ENCODE data around the gene TRIO.

Gene TRIO

DNA sequence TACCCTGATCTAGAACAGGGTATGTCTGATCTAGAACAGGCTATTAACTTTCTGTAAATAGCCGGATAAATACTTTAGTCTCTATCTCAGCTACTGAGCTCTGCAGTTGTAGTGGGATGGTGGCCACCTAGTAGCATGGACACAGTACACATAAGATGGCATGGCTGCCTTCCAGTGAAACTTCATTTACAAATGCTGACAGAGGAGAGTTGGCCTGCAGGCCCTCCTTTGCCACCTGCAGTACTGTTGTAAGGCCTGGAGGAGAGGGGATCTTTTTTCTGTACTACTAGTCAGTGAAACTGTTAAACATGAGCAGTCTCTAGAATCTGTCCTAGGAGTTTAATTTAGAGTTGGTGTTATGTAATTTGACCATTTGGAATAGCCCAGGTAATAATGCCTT is 86.0 kb downstream of the TRIO start:
- no peak for DNase-seq

DNA sequence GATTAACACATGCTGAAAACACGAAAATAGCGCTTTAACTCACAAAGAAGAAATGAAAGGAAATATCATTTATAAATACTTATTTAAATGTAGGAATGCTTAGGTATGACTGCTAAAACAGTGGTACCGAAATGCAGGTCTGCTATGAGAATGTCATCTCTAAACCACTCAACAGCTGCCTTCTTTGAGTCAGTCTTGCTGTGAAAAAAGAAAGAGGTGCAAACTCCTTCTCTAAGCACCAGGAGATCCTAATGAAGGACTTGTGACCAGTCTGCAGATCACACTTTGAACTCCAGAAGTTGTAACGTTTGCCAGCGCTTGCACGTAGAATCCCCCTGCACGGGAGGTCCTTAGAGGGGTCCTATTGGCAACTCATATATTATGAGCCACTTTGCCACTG is 86.6 kb downstream of the TRIO start:
- no peak for DNase-seq

DNA sequence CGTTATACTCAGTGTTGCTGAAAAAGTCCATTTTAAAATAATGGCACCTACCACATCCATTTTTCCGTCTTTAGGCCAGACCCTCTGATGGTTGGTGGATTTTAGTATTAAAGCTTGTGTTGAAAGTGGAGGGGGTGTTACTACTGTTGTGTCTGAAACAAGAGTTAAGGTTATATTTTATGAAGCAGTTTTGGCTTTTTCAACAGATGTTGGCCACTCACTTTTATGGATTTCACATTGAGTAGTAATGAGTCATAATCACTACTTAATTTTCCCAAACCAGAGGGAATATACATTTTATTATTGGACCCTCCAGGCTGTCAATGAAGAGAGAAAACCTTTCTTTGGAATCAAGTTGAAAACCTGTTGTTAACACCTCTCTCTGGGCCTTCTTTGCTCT is 88.0 kb downstream of the TRIO start:
- DNase-seq = no peak

DNA sequence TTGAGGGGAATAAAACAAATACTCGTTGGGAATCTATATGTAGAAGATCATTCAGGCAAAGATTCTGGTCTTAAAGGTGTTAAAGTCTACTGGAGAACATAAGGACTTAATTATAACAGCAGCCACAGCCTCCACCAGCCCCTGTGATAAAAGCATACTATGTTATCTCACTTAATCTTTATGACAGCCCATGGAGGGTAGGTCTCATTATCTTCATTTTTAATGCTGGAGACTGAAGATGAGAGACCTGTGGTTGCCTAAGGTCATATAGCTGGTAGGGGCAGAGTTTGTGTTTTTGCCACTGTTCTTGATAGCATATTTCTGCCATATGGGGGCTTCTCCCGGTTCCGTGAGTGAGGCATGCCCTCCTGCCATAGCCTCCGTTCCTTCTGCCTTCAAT is 88.7 kb downstream of the TRIO start:
- no peak for DNase-seq

DNA sequence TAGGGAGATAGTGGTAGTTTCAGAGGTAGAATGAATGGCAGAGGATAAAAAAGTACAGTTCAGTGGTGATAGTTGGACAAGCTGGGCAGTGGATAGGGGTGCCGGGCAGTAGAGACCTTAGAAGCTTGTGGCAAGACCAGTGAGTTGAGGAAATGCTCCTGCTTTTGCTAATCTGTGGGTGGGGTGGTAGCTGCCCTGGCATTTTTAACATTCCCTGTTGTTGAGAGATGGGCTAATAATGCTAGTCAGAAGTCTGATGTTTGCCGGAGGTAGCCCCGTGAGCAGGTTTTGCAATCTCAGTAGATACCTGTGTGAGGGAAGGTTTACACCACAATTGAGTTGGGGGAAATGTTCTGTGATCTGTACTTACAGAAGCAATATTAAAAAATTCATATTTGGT is 91.1 kb downstream of the TRIO start:
- DNase-seq = no peak

DNA sequence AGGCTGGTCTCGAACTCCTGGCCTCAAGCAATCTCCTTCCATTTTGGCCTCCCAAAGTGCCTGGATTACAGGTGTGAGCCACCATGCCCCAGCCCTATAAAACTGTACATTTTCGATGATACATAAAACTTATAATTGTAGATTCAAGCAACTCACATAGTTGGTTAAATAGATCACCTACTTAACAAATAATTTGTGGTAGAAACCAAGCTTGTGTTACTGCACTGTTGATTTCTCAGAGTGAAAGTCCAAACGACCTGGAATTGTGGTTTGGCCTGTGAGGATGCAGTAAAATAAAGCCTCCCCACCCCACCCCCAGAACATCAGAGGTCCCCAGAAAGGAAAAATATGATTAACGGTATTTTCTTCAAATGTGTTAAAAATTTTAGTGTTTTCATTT is 92.7 kb downstream of the TRIO start:
- DNase-seq = no peak

DNA sequence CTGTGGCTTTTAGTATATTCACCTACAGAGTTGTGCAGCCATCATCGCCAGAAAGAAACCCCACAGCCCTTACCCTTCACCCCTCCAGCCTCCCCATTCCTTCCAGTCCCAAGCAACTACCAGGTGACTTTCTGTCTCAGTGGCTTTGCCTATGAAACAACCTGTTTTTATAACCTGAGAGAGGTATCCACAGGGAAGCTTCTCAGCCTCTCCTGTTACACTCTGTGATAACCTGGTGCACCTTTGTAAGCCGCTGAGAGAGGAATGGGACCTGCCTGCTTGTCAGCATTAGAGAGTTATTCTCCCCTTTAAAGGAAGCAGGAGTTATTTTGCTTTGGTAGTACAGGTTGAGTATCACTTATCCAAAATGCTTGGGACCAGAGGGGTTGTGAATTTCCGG is 93.6 kb downstream of the TRIO start:
- DNase-seq = no peak

DNA sequence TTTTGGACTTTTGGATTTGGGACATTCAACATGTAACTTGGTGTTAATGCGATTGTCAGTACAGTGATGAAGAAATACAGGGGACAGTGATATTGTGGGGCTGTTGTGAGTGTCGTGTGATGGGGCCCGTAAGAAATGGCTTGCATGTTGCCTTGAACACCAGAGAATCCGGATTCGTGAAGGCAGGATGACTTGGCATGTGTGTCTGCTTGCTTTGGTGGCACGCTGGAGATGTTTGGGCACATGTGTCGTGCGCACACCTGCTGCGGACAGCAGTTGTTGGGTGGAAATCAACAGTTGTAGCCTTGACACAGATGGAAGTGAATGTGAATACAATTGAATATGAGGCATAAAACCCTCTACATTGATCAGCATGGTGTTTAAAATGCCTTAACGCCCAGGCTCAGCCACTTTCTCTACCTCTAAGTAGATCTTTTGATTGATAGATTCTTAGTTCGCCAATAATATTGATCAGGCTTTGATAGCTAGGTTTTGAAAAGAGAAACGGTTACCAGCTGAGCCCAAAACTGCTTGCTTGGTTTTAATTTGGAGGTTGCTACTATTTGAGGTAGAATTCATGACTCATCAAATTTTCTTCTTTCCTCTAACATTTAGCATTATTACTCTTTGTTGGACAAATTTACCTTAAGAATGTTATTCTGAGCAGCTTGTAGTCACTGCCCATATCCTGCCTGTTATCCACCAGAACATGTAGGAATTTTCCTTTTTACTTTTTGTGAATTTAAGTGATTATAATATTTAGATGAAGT is 94.4 kb downstream of the TRIO start:
- peak; percentile 52 for DNase-seq

DNA sequence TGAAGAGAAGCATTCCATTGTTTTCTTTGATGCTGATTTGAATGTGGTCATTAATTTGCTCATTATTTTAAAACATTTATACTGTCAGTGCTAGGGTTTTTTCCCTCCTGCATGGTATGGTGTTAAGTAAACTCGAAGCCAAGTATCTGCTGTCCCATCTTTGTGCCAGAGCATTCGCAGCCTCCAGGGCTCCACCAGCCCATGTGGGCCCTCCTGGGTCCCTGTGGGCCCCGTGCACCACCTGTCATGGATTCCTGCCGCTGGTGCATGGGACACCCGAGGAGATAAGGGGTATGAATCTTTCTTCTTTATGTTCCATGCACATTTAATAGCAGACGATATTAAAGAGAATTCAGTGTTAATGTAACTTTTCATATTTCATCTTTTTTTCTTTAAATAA is 95.1 kb downstream of the TRIO start:
- no peak for DNase-seq

DNA sequence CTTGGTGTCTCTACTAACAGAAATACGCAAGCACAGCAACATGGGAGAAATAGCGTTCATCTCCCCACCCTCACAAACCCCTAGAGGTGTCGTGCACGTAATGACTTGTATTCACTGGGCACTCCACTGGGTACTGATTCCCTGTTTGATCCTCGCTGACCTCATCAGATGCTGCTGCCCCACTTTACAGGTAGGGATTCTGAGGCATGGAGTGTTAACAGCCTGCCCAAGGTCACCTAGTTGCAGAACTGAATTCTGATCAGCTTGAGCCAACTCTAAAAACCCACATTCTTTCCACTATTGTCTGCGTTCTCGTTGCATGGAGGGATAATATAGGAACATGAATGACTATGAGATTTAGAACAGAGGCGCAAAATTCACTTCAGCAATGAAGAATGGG is 96.3 kb downstream of the TRIO start:
- no peak for DNase-seq

DNA sequence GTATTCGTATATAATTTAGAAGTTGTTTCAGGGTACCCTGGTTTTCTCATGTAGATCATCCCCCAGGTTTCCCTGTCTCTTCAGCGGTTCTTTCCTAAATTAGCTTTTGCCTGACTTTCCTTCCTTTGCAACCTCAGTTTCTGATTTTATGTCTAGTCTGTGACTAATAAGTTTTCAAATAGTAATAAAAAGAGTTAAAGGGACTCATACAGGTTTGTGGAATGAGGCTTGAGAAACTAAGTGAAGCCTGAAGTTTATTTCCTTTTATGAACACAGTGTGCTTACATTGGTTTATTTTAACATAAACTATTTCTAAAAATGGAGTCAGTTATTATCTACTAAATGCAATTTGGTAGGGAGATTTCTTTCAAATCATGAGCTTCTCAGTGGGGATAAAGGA is 96.8 kb downstream of the TRIO start:
- DNase-seq = no peak

DNA sequence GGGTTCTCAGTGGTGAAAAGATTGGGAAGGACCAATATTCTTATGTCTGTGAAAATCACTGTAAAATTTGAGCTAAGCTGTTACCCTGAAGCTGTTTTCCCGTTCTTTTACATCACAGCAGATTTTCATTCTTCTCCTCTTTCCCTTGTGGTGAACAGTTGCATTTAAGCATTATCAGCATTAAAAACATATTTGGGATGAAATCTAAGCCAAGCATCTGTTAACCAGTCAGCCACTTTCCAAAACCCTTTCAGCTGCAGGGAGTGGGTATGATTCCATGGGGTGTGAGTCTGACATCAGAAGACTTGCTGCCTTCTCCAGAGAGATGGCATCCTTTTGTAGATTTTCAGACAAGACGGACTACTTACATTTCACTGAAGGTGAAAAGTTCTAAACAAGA is 97.2 kb downstream of the TRIO start:
- DNase-seq = no peak

DNA sequence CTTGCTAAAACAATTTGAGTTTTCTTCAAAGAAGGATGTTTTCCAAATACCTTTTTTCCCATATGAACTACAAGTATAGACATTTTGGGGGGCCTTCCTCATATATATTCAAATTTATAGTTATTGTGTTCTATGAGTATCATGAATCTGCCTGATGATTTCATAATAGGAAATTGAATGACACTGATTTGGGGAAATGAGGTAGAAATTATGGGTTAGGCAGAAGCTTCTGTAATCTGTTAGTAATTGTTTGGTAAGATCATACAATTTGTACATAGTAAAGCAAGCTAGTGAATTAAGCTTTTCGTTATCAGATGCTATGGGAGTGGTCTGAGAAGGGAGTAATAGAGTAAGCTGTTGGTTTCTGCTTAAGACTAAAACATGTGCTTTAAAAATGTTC is 98.0 kb downstream of the TRIO start:
- DNase-seq = no peak

DNA sequence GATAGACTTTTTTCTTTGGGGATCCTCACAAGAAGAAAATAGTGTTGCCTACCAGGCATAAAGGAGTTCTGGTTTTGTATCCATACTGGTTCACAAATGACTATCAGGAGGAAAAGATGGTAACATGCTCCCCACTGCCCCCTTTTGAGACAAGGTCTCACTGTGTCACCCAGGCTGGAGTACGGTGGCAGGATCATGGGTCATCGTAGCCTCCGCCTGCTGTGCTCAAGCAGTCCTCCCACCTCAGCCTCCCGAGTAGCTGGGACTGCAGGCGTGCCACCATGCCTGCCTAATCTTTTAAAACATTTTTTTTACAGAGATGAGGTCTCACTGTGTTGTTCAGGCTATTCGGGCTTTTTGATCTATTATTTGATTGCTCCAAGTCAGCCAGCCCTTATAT is 99.3 kb downstream of the TRIO start:
- no peak for DNase-seq

DNA sequence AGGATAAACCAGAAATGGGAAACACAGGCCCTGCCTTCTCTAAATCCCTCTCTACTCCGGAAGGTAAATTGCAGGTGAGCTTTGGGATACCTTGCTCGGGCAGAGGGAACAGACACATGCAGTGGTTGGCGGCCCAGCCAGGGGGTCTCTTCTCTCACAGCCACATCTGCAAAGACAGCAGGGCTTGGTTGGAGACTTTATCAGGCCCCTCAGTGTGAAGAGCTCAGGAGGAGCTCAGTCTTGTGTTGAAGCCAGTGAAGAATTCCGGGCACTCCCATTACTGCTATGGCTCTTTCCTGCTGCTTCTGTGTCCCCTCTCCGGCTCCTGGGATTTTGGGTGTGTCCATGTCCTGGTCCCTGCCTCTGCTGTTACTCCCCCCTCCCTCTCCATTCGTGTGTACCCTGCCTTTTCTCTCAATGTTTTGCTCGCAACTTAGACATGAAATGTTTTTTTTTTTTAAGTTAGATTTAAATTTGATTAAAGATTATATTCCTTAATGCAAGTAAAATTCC is 99.8 kb downstream of the TRIO start:
- DNase-seq = no peak

DNA sequence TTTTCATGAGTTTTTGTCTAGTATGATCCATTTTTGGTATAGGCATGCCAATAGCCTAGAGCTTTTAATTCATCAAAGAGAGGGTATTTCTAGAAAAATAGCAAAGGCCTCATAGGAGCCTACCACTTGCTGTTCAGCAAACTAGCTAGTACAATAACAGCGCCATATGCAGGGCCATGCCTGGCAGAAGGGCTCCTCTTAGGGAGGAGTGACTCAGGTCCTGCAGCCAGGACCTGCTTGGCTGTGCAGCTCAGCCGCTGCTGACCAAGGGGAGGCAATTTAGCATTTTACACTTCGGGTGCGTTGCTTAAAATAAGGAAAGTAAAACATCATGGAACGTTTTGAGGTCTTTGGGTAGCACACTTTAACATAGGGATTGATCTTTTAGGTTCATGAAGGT is 100.6 kb downstream of the TRIO start:
- no peak for DNase-seq

DNA sequence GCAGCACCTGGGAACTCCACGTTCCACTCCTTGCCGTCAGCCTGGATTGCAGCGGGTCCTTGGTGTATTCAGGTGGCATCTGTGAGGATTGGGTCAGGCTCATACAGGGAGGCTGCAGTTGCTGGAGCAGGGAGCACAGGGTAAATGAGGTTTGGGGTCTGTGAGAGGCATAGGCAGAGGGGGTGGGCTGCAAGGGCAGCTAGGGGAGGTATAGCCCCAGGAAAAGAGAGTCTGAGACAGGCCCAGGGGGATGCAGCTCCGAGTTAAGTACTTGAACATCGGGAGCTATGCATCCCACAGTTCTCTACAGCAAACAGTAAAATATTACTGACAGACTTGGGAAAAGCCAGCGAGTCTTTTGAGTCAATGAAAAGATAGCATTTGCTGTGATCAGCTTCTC is 101.6 kb downstream of the TRIO start:
- no peak for DNase-seq

DNA sequence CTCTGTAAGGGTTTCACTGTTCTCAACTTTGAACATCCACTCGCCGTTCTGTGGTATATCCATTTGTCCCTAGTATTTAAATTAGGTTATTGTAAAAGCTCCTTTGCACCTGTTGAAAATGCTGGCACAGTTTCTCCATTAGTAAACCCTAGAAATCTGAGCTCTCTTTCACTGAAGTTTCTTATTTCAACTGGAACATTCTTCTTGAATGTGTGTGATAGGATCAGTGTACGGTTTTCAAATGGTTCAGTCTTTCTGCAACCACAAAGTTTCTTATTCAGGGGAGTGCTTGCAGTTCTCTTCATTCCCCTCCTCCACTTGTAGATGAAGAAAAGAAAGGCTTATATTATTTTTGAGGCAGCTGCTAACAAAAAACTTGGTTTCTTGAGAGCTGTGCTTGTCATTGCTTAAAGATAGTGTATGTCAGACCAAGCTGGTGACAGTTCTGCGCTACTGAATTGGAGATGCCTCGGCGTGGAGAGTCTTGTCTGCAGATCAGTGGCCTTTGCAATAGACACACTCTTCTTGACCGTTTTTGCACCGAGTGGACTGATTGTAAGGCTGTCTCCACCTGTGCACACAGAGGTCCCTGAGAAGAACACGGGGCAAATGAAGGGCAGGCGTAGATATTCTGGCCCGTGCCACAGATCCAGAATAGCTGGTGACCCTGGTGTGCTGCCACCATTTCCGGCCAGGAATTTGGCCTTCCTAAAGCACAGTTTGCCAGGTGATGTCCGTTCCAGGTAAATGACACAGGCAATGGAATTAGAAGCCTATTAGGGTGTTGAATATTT is 102.2 kb downstream of the TRIO start:
- no peak for DNase-seq

DNA sequence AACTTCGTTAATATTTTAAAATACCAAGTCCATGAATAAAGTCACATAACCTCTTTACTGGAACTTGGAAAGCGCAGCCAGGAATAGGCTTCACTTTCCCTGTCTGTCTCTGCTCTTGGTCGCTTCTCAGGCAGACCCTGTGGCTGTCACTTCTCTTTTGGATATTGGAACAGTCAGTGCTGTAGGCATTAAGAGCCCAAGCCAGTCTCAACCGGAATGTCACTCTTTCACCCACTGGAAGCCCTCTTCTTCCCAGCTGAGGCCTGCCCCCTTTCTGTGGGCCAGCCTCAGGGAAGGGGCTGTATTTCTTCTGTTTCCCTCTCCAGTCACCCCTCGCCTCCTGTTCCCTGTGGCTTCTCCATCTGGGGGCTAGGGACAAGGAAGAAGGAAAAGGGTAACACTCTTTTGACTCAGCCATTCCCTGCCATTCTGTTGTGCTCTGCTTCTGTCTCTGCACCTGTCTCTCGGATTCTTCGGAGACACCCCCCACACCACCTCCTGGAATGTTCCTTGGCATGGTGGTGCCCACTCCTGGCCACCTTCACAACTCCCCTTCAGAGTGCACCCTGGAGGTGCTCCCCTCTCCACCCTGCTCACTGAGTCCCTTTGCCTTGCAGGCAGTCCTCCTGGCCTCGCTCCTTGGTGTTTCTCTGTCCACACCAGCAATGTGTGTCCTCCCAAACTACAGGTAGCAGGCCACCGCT is 103.4 kb downstream of the TRIO start:
- no peak for DNase-seq

DNA sequence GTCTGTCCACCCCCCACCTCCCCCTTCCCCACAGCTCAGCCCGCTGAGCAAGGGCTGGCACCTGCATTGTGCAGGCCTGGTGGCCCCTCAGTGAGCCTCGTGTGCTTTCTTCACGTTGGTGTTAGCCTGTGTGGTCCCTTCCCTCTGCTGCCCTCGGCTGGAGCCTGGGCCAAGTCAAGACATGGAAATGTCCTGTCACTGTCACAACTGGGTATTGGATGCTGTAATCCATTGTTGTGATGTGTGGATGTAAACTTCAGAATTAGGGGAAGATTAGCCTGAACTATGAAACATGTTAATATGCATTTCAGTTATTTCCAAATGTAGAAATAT is 103.9 kb downstream of the TRIO start:
- no peak for DNase-seq

DNA sequence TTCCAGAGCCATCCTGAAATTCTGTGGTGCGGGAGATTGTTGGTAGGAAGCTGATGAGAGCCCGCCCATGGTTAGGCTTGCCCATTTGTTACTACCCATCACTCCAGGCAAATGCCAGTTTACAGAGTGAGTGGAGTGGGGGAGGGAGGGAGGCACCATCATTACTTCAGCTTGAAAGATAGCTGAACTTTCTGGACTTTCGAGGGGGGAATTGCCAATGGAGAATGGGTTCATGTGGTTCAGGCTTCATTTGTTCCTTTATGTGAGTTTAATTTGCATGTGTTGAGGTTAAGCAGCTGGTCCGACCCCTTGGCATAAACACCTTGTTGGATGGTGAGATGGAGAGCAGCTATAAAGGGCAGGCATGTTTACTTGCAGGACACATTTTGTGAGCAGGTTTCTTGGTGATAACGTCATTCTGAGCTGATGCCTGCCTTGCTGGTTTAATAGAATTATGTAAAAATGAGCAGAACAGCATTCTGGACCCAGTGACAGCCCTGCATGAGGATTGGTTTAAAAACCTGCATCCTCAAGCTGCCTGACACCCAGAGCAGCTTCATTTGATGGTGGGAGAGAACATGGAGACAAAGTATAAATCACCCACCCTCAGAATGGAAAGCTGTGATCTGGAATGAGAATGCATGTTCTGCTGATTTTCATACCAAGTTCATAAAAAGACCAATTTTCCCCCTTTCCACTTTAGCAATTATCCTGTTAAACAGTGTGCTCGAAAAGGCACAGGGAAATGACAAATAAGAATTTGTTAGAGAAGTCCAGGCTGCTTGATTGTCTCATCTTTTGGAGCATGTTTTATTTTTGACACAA is 106.3 kb downstream of the TRIO start:
- DNase-seq = no peak

DNA sequence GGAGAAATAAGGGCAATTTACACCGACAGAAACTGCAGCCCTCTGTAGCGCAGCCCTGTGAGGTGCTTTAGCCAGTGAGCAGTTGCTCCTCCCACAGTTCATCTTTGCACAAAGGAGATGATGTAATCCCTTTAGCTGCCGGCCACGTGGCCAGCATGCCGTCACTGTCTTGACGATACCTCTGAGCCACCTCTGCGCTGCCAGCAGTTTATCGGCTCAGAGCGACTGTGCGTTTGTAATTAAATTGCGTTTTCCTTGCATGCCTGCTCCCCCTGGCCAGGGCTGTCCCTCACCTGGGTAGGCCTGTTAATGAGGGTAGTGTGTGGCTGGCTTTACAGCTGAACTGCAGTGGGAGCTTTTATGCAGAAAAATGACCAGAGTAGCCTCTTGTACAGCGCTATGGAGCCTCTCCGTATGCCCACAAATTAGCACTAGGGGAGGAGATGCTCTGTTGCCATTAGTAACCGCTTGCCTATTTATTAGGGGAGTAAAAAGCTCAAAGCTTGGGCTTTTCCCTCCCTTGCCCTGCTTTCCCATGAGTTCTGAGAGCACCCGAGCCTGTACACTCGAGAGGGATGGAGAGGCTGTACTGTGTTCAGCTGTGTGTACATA is 107.0 kb downstream of the TRIO start:
- peak; percentile 78 for DNase-seq
